Endothelial cell of umbilical vein (primary cell): ENCODE results near the gene ATP2B2.

Experiments used
- CTCF ChIP-seq, 2 donors: IDR thresholded peaks; 1 replicate in 1 of 2; 2 replicates in 1 of 2; pipeline ENCODE4 v1.5.1; 2011; ENCODE audit warnings: low read length in 2 of 2, mild to moderate bottlenecking in 2 of 2, moderate library complexity in 2 of 2, control low read depth in 1 of 2, inconsistent platforms in 1 of 2, low read depth in 1 of 2; ENCODE audit not compliant: insufficient read depth in 1 of 2; ENCODE audit errors: extremely low read depth in 1 of 2
- FOS ChIP-seq: IDR thresholded peaks from 2 replicates; pipeline ENCODE4 v1.6.1; 2011; ENCODE audit warnings: mild to moderate bottlenecking, low read length, moderate library complexity, borderline replicate concordance; ENCODE audit not compliant: insufficient read depth
- JUN ChIP-seq: IDR thresholded peaks from 2 replicates; pipeline ENCODE4 v1.6.1; 2011; ENCODE audit warnings: borderline replicate concordance, low read depth; ENCODE audit not compliant: insufficient read length, insufficient read depth

DNA sequence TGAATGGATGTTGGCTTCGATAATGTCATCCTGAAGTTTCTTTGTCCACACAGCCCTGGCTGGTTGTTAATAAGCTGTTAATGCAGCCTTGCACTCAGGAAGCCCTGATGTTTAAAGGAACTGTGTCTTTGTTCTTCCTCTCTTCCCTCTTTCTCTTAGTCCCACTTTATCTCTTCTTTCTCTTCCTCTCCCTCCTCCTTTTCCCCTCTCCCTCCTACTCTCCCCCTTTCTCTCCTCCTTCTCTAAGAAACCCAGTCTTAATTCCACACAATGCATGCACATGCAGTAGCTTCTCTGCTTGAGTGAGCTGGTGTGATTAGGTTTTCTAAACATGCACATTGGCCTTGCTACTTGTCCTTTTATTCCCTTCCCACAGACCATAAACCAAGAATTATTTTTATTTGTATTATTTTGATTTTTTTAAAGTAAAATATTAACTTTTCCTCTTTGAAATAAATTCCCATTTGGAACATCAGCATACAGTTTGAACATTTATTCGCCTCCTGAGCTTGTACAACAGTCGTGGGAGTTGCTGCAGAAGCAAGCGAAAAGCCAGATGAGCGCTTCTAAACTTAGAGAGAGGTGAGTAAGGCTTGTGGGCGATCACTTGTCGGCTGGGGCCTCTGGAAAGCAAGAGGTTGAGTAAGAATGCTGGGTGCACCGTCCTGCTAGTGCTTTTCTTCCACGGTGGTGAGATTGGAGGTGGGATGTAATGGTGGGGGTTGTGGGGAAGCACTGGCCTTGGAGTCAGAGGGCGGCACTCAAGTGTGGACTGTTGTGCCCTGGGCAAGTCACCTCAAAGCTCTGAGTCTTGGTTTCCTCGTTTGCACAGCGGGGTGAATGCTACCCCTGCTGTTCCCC is 219.9 kb downstream of the ATP2B2 start:
- TF ChIP-seq CTCF (IDR thresholded peaks at IDR 0.05; ENCODE audit: extremely low read depth in 1 of 2, insufficient read depth in 1 of 2, low read depth in 1 of 2, low read length in 2 of 2), result no peak
- TF ChIP-seq JUN, result no peak
- no peak for TF ChIP-seq FOS
